Mammary epithelial cell (primary cell): Measurements from ENCODE around the gene NUMB.

ENCODE experiments used
- EZH2 ChIP-seq: IDR thresholded peaks from 2 replicates; pipeline ENCODE4 v1.6.1; 2012; ENCODE audit warnings: low read length, inconsistent platforms, borderline replicate concordance
- TF ChIP-seq, protein P1 (sequence below), 2 donors: IDR thresholded peaks in 1 of 2; conservative IDR thresholded peaks in 1 of 2; 2 replicates each; pipeline ENCODE4 v1.5.1; 2011 to 2012; ENCODE audit warnings: inconsistent platforms in 2 of 2, low read length in 2 of 2, mild to moderate bottlenecking in 2 of 2, control low read depth in 1 of 2, low read depth in 1 of 2; ENCODE audit not compliant: insufficient read depth in 1 of 2; ENCODE audit errors: extremely low read depth in 1 of 2

DNA sequence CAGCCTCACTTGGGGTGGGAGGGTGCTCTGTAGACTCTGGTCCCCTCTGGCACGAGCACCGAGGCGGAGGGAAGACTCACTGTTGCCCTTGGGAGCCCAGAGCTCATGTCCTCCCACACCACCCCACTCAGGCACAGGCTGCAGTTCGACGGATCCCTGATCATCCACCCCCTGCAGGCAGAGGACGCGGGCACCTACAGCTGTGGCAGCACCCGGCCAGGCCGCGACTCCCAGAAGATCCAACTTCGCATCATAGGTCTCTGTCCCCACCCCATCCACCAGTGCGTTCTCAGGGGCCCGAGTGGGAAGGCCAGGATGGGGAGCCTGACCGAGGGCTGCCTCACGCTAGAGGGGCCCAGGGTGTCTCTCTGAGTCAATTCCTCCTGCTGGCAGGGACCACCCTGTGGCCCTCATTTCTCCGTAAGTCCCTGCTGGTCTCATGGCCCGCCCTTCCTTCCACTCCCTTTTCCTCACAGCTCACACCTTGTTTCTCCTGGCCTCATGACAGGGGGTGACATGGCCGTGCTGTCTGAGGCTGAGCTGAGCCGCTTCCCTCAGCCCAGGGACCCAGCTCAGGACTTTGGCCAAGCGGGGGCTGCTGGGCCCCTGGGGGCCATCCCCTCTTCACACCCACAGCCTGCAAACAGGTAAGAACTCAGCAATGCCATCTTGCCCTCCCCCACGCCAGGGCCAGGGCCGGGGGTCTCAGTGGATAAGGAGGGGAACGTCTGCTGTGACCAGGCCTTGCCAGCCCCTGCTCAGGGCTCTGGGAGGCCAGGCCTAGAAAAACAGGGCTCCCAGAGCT is 194.1 kb downstream of the NUMB start:
- TF ChIP-seq, protein P1, sequence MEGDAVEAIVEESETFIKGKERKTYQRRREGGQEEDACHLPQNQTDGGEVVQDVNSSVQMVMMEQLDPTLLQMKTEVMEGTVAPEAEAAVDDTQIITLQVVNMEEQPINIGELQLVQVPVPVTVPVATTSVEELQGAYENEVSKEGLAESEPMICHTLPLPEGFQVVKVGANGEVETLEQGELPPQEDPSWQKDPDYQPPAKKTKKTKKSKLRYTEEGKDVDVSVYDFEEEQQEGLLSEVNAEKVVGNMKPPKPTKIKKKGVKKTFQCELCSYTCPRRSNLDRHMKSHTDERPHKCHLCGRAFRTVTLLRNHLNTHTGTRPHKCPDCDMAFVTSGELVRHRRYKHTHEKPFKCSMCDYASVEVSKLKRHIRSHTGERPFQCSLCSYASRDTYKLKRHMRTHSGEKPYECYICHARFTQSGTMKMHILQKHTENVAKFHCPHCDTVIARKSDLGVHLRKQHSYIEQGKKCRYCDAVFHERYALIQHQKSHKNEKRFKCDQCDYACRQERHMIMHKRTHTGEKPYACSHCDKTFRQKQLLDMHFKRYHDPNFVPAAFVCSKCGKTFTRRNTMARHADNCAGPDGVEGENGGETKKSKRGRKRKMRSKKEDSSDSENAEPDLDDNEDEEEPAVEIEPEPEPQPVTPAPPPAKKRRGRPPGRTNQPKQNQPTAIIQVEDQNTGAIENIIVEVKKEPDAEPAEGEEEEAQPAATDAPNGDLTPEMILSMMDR (conservative IDR thresholded peaks at IDR 0.05 in 1 of 2, IDR thresholded peaks at IDR 0.05 in 1 of 2; ENCODE audit: extremely low read depth in 1 of 2, insufficient read depth in 1 of 2, low read depth in 1 of 2, low read length in 2 of 2) = no peak
- no peak for TF ChIP-seq EZH2
